Measurements from ENCODE around the gene COA7.

Gene COA7

DNA sequence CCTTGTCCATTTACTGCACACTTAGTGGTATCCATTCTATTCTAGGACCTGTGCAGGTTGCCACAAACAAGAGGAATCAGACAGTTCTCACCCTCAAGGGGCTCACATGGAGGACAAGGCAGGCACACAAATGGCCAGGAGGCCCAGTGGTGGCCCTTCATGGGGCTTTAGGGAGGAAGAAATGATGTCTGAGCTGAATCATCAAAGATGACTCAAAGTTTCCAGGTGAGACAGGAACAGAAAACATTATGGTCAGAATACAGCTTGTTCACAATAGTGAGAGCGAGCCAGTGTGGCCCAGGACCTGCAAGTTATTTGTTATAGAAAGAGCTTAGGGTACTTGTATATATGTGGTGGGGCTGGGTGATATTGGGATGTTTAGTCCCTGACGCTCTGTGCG, 38.8 kb downstream of the COA7 start:
- Histone ChIP-seq H3K27me3 (ENCODE audit: control insufficient read depth in 1 of 2, insufficient read depth in 2 of 2, low read length in 2 of 2) (no peaks in the 10 kb centered on the region), H3K36me3 (ENCODE audit: control insufficient read depth in 1 of 2, insufficient read depth in 2 of 2, low read length in 2 of 2) (no peaks in the 10 kb centered on the region), H3K4me3 (ENCODE audit: low read depth in 1 of 2, low read length in 2 of 2) (no peak overlapping the region), H3K9me3 (ENCODE audit: control insufficient read depth in 1 of 2, low read length in 2 of 2) (no peaks in the 10 kb centered on the region), H3K27ac (ENCODE audit: low read depth, low read length) (no peak overlapping the region), H3K4me1 (ENCODE audit: control insufficient read depth in 1 of 2, insufficient read depth in 2 of 2, low read length in 2 of 2) (no peaks in the 10 kb centered on the region), H3K9ac (ENCODE audit: low read depth in 1 of 2, low read length in 2 of 2) (no peak overlapping the region)

DNA sequence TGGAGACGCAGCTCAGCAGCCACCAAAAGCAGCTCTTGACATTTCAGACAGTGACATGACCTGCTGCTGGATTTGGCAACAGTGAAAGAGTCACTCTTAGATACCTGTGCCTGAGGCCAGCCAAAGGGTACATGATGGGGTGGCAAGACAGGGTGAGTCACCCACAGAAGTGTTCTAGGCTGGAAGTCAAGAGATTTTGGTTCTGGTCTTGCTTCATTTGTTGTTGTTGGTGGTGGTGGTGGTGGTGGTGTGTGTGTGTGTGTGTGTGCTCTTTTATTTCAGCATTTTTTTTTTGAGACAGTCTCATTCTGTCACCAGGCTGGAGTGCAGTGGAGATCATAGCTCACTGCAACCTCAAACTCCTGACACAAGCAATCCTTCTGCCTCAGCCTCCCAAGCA, 39.4 kb downstream of the COA7 start:
- no peaks in the 10 kb centered on the region for H3K36me3 ChIP-seq (ENCODE audit: control insufficient read depth in 1 of 2, insufficient read depth in 2 of 2, low read length in 2 of 2)

DNA sequence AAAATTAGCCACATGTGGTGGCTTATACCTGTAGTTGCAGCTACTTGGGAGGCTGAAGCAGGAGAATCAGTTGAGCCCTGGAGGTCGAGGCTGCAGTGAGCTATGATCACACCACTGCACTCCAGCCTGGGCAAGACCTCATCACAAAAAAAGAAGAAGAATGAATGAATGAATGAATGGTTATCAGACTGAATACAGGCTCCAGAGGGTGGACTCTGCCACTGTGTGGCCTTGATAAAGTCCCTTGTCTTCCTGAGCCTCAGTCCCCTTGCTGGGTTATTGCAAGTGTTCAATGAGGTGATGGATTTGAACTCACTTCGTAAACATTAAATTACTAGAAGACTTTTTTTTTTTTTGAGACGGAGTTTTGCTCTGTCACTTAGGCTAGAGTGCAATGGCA, 40.4 kb downstream of the COA7 start:
- Histone ChIP-seq H3K27ac (ENCODE audit: low read depth, low read length) (no peak overlapping the region), H3K9ac (ENCODE audit: low read depth in 1 of 2, low read length in 2 of 2) (no peak overlapping the region), H3K36me3 (ENCODE audit: control insufficient read depth in 1 of 2, insufficient read depth in 2 of 2, low read length in 2 of 2) (no peaks in the 10 kb centered on the region), H3K4me3 (ENCODE audit: low read depth in 1 of 2, low read length in 2 of 2) (no peak overlapping the region), H3K27me3 (ENCODE audit: control insufficient read depth in 1 of 2, insufficient read depth in 2 of 2, low read length in 2 of 2) (no peaks in the 10 kb centered on the region), H3K4me1 (ENCODE audit: control insufficient read depth in 1 of 2, insufficient read depth in 2 of 2, low read length in 2 of 2) (no peaks in the 10 kb centered on the region), H3K9me3 (ENCODE audit: control insufficient read depth in 1 of 2, low read length in 2 of 2) (no peaks in the 10 kb centered on the region)

More for the DNA sequence above, 39.4 kb downstream of the COA7 start:
- no peak overlapping the region for H3K9ac ChIP-seq (ENCODE audit: low read depth in 1 of 2, low read length in 2 of 2)
- H3K27ac ChIP-seq (ENCODE audit: low read depth, low read length) = no peak overlapping the region
- no peak overlapping the region for H3K4me3 ChIP-seq (ENCODE audit: low read depth in 1 of 2, low read length in 2 of 2)
- H3K9me3 ChIP-seq (ENCODE audit: control insufficient read depth in 1 of 2, low read length in 2 of 2) = no peaks in the 10 kb centered on the region
- no peaks in the 10 kb centered on the region for H3K4me1 ChIP-seq (ENCODE audit: control insufficient read depth in 1 of 2, insufficient read depth in 2 of 2, low read length in 2 of 2)
- H3K27me3 ChIP-seq (ENCODE audit: control insufficient read depth in 1 of 2, insufficient read depth in 2 of 2, low read length in 2 of 2) = no peaks in the 10 kb centered on the region

DNA sequence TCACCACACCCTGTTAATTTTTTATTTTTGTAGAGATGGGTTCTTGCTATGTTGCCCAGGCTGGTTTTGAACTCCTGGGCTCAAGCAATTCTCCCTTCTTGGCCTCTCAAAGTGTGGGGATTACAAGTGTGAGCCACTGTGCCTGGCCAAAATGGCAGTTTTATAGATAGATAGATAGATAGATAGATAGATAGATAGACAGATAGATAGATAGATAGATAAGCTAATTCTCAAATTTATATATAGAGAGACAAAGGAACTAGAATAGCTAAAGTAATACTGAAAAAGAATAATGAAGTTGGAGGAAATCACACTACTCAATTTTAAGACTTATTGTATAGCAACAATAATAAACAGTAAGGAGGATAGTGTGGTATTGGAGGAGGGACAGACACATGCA, 44.1 kb downstream of the COA7 start:
- no peaks in the 10 kb centered on the region for H3K36me3 ChIP-seq (ENCODE audit: control insufficient read depth in 1 of 2, insufficient read depth in 2 of 2, low read length in 2 of 2)
- H3K9me3 ChIP-seq (ENCODE audit: control insufficient read depth in 1 of 2, low read length in 2 of 2) = no peaks in the 10 kb centered on the region
- peaks cover 5 to 7% of the 10 kb centered on the region in 2 donors for H3K4me1 ChIP-seq (ENCODE audit: control insufficient read depth in 1 of 2, insufficient read depth in 2 of 2, low read length in 2 of 2)

DNA sequence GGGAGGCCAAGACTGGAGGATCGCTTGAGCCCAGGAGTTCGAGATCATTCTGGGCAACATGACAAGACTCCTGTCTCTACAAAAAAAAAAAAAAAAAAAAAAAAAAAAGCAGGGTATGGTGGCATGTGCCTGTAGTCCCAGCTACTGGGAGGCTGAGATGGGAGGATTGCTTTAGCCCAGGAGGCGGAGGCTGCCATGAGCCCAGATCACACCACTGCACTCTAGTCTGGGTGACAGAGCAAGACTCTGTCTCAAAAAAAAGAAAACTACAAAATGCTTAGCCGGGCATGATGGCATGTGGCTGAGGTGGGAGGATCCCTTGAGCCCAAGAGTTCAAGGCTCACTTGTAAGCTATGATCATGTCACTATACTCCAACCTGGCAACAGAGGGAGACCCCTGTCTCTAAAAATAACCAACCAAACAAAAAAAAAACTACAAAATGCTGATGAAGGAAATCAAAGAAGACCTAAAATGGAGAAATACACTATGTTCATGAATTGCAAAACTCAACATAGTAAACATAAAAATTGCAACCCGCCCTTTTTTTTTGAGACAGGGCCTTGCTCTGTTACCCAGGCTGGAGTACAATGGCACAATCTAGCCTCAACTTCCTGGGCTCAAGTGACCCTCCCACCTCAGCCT, 44.8 kb downstream of the COA7 start:
- Histone ChIP-seq H3K4me1 (ENCODE audit: control insufficient read depth in 1 of 2, insufficient read depth in 2 of 2, low read length in 2 of 2) (peaks cover 5 to 7% of the 10 kb centered on the region in 2 donors), H3K36me3 (ENCODE audit: control insufficient read depth in 1 of 2, insufficient read depth in 2 of 2, low read length in 2 of 2) (no peaks in the 10 kb centered on the region), H3K27ac (ENCODE audit: low read depth, low read length) (no peak overlapping the region), H3K9ac (ENCODE audit: low read depth in 1 of 2, low read length in 2 of 2) (no peak overlapping the region), H3K27me3 (ENCODE audit: control insufficient read depth in 1 of 2, insufficient read depth in 2 of 2, low read length in 2 of 2) (no peaks in the 10 kb centered on the region), H3K4me3 (ENCODE audit: low read depth in 1 of 2, low read length in 2 of 2) (no peak overlapping the region), H3K9me3 (ENCODE audit: control insufficient read depth in 1 of 2, low read length in 2 of 2) (no peaks in the 10 kb centered on the region)

More for the DNA sequence above, 44.1 kb downstream of the COA7 start:
- Histone ChIP-seq H3K27me3 (ENCODE audit: control insufficient read depth in 1 of 2, insufficient read depth in 2 of 2, low read length in 2 of 2) (no peaks in the 10 kb centered on the region), H3K4me3 (ENCODE audit: low read depth in 1 of 2, low read length in 2 of 2) (no peak overlapping the region), H3K9ac (ENCODE audit: low read depth in 1 of 2, low read length in 2 of 2) (no peak overlapping the region), H3K27ac (ENCODE audit: low read depth, low read length) (no peak overlapping the region)

DNA sequence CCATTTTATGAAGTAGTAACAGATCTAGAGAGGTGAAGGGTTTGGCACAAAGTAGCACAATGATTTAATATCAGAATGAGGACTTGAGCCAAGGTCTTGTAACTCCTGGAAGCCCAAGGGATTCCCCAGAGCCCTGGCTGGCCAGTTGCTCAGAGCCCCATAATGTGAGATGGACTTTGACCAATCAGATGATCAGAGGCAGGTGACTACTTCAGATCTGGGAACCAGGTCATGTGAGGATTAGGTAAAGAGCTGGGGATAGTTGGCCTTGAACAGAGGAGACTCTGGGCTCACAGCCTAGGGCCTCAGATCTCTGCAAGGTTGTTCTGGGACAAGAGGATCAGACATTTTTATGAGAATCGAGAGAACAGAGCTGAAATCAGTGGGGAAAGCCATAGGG, 46.2 kb downstream of the COA7 start:
- Histone ChIP-seq H3K36me3 (ENCODE audit: control insufficient read depth in 1 of 2, insufficient read depth in 2 of 2, low read length in 2 of 2) (no peaks in the 10 kb centered on the region), H3K9me3 (ENCODE audit: control insufficient read depth in 1 of 2, low read length in 2 of 2) (no peaks in the 10 kb centered on the region), H3K4me1 (ENCODE audit: control insufficient read depth in 1 of 2, insufficient read depth in 2 of 2, low read length in 2 of 2) (peaks cover 5 to 7% of the 10 kb centered on the region in 2 donors), H3K27ac (ENCODE audit: low read depth, low read length) (no peak overlapping the region), H3K4me3 (ENCODE audit: low read depth in 1 of 2, low read length in 2 of 2) (no peak overlapping the region), H3K9ac (ENCODE audit: low read depth in 1 of 2, low read length in 2 of 2) (no peak overlapping the region), H3K27me3 (ENCODE audit: control insufficient read depth in 1 of 2, insufficient read depth in 2 of 2, low read length in 2 of 2) (no peaks in the 10 kb centered on the region)

DNA sequence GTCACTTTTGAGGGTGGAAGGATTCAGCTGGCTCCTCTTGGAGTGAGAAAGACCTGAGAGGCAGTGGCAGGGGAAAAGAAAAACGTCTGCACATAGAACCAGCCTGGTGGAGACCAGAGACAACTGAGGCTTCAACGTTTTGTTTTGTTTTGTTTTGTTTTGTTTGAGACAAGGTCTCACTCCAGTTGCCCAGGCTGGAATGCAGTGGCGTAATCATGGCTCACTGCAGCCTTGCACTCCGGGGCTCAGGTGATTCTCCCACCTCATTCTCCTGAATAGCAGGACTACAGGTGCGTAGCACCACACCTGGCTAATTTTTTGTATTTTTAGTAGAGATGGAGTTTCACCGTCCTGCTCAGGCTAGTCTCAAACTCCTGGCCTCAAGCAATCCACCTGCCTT, 52.9 kb downstream of the COA7 start:
- Histone ChIP-seq H3K4me1 (ENCODE audit: control insufficient read depth in 1 of 2, insufficient read depth in 2 of 2, low read length in 2 of 2) (no peaks in the 10 kb centered on the region), H3K36me3 (ENCODE audit: control insufficient read depth in 1 of 2, insufficient read depth in 2 of 2, low read length in 2 of 2) (no peaks in the 10 kb centered on the region), H3K9me3 (ENCODE audit: control insufficient read depth in 1 of 2, low read length in 2 of 2) (no peaks in the 10 kb centered on the region), H3K27ac (ENCODE audit: low read depth, low read length) (no peak overlapping the region), H3K27me3 (ENCODE audit: control insufficient read depth in 1 of 2, insufficient read depth in 2 of 2, low read length in 2 of 2) (no peaks in the 10 kb centered on the region), H3K4me3 (ENCODE audit: low read depth in 1 of 2, low read length in 2 of 2) (no peak overlapping the region), H3K9ac (ENCODE audit: low read depth in 1 of 2, low read length in 2 of 2) (no peak overlapping the region)

DNA sequence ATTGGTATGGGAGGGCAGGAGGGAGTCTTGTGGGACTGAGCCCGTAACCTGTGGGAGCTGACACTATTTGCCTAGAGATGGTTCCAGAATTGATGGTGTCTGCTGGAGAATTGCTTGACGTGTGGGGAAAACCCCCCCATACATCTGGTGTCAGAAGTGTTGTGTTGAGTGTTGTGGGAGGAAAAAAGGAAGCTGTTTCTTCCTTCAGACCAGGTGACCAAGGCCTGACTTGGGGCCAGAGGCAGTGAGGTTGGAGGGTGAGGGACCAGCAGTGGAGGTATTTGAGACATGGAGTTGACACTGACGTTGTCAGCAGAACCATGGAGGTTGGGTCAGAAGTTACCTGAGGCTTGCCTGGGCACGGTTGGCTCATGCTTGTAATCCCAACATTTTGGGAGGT, 56.8 kb downstream of the COA7 start:
- H3K9ac ChIP-seq (ENCODE audit: low read depth in 1 of 2, low read length in 2 of 2) = no peak overlapping the region
- peaks cover 0 to 9% of the 10 kb centered on the region in 2 donors for H3K27me3 ChIP-seq (ENCODE audit: control insufficient read depth in 1 of 2, insufficient read depth in 2 of 2, low read length in 2 of 2)
- no peak overlapping the region for H3K4me3 ChIP-seq (ENCODE audit: low read depth in 1 of 2, low read length in 2 of 2)
- no peak overlapping the region for H3K27ac ChIP-seq (ENCODE audit: low read depth, low read length)
- H3K4me1 ChIP-seq (ENCODE audit: control insufficient read depth in 1 of 2, insufficient read depth in 2 of 2, low read length in 2 of 2) = peaks cover 5 to 16% of the 10 kb centered on the region in 2 donors
- no peaks in the 10 kb centered on the region for H3K9me3 ChIP-seq (ENCODE audit: control insufficient read depth in 1 of 2, low read length in 2 of 2)
- no peaks in the 10 kb centered on the region for H3K36me3 ChIP-seq (ENCODE audit: control insufficient read depth in 1 of 2, insufficient read depth in 2 of 2, low read length in 2 of 2)

DNA sequence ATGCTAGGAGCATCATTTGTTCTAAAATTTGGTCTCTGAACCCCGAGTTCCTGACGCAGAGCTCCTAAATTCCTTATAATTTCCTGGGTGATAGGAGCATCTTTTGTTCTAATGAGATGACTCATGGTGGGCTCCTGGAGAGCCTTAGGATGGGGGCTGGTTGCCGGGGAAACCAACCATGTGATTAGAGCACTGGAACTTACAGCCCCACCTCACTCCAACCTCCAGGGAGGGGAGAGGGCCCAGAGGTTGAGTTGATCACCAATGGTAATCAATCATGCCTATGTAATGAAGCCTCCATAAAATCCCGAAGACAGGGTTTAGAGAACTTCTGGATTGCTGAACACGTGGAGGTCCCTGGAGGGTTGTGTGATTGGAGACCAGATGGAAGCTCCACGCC, 57.5 kb downstream of the COA7 start:
- Histone ChIP-seq H3K9ac (ENCODE audit: low read depth in 1 of 2, low read length in 2 of 2) (no peak overlapping the region), H3K4me3 (ENCODE audit: low read depth in 1 of 2, low read length in 2 of 2) (no peak overlapping the region), H3K36me3 (ENCODE audit: control insufficient read depth in 1 of 2, insufficient read depth in 2 of 2, low read length in 2 of 2) (no peaks in the 10 kb centered on the region), H3K4me1 (ENCODE audit: control insufficient read depth in 1 of 2, insufficient read depth in 2 of 2, low read length in 2 of 2) (peaks cover 5 to 16% of the 10 kb centered on the region in 2 donors), H3K27ac (ENCODE audit: low read depth, low read length) (no peak overlapping the region), H3K27me3 (ENCODE audit: control insufficient read depth in 1 of 2, insufficient read depth in 2 of 2, low read length in 2 of 2) (peaks cover 0 to 9% of the 10 kb centered on the region in 2 donors), H3K9me3 (ENCODE audit: control insufficient read depth in 1 of 2, low read length in 2 of 2) (no peaks in the 10 kb centered on the region)

DNA sequence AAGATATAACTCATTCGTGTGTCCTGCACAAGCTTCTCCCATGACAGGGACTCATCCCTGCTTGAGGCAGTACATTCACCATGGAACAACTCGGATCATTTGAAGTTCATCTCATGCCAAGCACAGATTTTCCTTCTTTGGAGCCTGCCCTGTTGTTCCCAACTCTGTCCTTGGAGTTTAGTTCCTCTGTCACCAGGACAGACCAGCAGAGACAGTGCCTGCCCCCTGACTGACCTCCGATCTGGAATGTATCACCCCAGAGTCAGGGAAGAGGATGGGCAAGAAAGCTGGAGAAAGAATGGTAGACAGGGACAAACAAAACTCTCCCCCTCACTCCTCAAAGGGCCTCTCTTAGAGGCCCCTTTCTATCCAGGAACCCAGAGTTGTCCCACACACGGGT, 60.2 kb downstream of the COA7 start:
- Histone ChIP-seq H3K27me3 (ENCODE audit: control insufficient read depth in 1 of 2, insufficient read depth in 2 of 2, low read length in 2 of 2) (peaks cover 14 to 21% of the 10 kb centered on the region in 2 donors), H3K27ac (ENCODE audit: low read depth, low read length) (peak overlapping the region; percentile 55), H3K36me3 (ENCODE audit: control insufficient read depth in 1 of 2, insufficient read depth in 2 of 2, low read length in 2 of 2) (no peaks in the 10 kb centered on the region), H3K9me3 (ENCODE audit: control insufficient read depth in 1 of 2, low read length in 2 of 2) (peaks cover 0 to 3% of the 10 kb centered on the region in 2 donors), H3K4me1 (ENCODE audit: control insufficient read depth in 1 of 2, insufficient read depth in 2 of 2, low read length in 2 of 2) (peaks cover 8 to 16% of the 10 kb centered on the region in 2 donors), H3K9ac (ENCODE audit: low read depth in 1 of 2, low read length in 2 of 2) (no peak overlapping the region), H3K4me3 (ENCODE audit: low read depth in 1 of 2, low read length in 2 of 2) (no peak overlapping the region)

All from duodenal mucosa (tissue), 2 donors.